Measurements from ENCODE around the gene OR4D9.
A peak's percentile ranks its signal among the peaks of the same experiment; 100 is the strongest.

OR4D9 gene

DNA sequence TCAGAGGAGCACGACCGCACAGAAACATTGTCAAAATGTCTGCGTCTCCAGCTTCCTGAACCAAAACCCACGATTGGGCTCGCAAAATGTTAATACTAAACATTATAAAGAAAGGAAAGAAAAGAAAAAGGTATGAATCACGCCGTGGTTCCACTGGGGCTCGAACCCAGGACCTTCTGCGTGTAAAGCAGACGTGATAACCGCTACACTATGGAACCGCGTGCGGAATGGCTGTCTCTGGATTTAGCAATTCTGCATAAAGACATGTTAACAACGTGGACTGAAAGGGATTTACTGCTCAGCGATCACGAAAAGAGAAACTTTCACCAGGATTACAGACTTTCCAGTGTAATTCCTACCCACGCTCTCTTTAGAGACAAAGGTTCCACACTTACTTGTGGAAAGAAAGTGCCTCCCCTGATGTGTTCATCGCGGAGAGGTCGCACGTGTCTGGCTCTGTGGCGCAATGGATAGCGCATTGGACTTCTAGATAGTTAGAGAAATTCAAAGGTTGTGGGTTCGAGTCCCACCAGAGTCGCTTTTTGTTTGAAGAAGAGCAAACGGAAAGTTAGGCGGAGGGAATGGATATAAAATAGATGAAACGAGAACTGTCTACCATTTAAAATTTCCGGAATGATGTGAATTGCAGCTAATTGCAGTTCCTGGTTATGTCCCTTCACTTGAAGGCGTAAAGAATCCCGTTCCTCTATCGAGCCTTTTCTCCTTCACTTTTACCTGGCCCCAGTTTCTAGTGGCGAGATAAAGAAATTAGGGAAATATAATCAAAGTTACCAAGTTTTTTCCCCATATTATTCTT lies 39.7 kb downstream of the OR4D9 start:
- DNase-seq: peak; percentile 78

DNA sequence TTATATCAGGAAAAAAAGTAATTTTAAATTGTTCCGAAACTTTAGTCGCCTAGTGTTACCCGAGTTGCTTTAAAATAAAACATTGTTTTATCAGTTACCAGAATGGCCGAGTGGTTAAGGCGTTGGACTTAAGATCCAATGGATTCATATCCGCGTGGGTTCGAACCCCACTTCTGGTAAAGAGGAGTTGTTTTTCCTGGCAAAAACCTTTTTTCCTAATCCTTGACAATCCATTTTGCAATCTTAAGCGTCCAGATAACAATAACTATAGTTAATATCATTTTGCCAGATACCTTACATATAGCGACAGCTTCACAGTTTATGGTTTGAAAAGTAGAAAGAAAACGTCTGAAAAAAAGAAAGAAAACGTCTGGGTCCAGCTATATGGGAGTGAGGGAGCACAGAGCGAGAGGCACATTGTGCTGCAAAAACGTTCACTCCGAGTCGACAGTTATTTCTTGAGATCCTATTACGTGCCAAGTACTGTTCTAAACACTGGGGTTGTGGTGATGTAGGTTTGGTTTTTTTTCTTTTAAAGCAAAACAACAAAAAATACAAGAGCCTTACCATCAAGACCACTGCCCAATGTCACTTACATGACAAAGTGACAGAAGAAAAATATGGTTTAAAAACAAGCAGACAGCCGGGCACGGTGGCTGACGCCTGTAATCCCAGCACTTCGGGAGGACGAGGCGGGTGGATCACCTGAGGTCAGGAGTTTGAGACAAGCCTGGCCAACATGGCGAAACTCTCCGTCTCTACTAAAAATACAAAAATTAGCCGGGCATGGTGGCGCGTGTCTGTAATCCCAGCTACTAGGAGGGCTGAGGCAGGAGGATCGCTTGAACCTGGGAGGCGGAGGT lies 40.6 kb downstream of the OR4D9 start:
- no peak for DNase-seq

DNA sequence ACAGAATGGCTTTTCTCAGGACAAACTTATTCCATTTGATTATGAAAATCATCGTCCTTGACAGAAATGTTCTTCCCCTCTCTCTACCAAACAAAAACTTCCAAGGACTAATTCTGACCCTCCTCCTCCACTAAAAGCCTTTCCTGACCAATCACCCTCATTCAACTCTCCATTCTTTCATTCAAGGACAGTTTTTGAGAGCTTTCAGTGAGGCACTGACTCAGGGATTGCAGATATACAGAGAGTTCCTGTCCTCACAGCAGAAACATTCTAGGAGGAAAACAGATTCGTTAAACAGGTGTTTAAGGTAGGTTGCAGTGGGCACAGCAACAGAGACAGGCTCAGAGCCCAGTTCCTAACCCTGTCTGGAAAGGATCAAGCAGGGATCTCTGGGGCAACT lies 41.5 kb downstream of the OR4D9 start:
- no peak for DNase-seq

DNA sequence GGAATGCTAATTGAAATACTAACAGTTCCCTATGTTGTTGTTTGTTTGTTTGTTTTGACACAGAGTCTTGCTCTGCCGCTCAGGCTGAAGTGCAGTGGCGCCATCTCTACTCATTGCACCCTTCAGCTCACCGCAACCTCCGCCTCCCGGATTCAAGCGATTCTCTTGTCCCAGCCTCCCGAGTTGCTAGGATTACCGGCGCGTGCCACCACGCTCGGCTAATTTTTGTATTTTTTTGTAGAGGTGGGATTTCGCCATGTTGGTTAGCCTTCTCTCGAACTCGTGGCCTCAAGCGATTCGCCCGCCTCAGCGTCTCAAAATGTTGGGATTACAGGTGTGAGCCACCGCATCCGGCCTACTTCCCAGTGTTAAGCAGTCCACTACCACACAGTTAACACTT lies 42.0 kb downstream of the OR4D9 start:
- DNase-seq: no peak

DNA sequence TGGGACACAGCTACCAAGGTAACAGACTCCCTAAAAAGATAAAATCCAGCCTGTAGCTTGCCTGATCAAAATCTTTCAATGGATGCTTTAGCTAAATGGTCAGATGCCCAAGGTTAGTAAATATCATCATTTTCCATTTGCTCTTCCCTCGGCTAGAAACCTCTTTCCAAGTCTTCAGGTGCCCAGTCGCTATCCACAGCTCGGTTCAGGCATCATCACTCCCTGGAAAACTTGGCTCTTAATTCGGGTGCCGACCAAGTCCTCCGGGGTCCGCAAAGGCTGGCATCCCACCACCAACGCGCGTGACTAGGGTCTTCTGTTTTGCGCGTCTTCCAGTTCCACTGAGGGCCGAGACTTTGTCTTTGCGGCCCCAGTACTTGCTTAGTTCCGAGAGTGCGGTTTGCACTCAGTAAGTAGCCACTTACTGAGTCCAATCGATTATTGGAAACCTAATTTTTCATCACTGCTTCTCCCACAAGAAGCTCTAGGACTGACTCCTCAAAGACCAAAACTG lies 44.3 kb downstream of the OR4D9 start:
- no peak for DNase-seq

DNA sequence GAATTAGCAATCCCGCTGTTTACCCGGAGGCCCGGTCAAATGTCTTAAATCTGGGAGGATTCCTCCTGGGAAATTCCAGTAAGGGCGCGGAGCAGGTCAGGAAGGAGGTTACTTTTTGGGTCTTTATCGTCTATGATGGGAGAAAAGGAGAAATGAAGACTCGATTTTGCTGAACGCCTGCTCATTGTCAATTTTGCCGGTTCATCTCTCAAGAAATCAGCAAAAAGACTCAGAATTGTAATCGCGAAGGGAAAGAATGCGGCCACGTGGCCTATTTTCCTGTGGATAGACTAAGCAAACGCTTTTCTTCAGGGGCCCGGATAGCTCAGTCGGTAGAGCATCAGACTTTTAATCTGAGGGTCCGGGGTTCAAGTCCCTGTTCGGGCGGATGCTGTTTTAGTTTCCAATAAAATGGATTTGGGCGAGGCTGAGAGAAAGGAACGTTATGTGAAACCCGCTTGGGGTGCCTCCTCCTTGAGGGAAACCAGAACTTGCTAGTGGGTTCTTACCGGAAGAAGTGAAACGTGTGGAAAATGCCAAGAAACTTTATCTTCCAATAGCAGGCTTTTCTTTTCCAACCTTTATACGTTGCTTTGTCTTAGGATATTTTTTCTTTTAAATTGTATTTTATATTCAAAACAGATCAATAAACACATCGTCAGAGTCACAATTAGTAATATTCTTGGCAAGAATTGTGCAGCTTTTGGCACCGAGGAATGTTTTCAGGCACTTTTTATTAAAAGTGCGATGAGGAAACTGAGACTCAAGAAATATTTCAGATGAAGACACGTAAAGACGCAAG lies 45.0 kb downstream of the OR4D9 start:
- DNase-seq: peak; percentile 58

DNA sequence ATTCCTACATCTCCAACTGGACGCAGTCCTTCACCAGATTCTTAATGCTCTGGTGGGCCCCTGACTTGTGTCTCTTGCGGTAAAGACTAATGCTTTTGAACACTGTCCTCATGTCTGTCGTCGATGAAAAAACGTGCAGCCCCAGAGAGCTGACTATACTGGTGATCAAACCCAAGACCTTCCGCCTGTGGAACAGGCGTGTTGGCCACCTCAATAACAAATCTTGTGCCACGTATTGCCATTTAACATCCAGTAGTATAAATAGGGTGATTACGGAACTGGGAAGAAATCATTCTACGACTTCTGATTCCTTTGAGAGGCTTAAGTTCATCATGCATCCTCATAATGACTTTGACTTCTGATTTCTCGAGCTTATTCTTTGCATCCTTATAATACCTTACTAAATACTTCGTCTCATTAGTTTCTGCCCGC lies 45.6 kb downstream of the OR4D9 start:
- DNase-seq: no peak

DNA sequence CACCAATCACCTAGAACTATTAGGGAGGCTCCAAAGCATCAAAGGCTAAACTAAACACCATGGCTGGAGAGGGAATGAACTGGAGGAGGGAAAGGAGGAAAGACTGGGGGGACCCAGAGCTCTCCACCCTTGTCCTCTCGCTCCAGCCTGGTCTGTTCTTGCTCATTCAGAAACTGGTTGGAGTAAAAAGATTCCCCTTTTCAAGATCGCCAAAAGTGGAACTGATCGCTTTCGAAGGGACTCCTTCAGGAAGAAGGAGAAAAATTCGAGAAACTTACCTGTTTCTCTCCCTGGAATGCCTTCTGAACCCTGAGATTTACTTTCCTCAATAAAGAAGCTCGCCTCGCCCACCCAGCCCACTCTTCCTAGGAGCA lies 46.9 kb downstream of the OR4D9 start:
- no peak for DNase-seq

DNA sequence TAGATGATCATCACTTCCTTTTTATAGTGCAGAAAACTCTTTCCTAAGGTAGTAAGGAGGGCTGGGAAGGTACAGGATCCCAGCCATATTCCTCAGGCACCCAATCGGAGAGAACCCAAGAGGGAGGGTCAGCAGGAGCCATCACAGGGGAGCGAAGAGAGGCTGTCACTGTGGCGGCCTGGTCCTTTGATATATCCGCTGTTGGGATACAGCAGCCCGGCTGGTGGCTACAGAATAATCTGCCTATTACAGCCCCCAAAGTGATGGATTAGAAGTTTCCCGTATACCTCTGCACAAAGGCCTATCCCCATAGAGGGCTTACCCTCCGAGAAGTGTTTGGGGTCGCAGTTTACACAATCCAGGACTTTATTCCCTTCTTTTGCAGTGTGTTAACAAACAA lies 48.5 kb downstream of the OR4D9 start:
- DNase-seq: no peak

DNA sequence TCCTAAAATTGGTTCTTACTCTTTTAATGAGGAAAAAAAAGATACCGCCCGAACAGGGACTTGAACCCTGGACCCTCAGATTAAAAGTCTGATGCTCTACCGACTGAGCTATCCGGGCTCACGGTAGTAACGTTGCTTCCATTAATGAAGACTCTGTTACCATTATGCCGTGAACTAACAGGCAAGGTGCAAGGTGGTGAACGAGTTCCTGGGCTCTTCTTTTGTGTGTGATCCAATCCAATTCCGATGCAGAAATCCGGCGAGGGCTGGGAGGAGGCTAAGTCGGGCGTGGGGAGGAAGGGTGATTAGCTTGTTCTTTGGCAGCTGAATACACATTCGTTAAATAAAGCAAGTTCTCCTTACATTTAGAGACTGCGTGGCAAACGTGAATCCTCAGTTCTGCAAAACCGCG lies 49.0 kb downstream of the OR4D9 start:
- DNase-seq: peak; percentile 66

DNA sequence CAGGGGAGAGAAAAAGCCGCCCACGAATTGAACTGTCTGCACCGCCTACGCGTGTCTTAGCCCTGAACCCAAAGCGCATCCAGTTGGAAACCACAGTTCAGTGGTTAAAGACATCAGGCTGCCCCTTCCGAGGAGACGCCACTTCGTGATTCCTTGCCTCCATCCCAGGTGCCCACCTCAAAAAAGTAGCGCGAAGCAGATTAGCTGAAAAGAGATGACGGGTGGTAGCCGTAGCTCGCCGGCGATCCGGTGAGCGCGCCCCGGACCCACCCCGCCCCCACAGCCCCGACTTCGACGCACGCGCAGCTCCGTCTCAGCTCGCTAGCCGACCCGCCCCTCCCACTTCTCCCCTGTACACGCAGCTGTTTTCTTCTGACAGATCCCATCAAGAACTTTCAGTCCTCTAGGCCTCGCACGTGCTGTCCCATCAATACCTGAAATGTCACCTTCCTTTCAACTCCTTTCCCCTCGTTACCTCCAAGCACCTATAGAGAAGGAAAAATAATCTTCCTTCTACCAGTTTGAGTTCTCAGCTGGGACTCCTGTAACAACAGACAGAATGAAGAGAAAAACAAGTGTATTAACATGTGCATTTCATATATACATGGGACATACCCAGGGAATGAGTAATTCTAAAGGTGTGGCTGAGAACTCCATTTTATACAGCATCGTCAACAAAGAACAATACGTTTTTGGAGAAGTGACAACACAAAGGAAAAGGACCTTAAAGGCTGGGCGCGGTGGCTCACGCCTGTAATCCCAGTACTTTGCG lies 49.5 kb downstream of the OR4D9 start:
- peak; percentile 91 for DNase-seq

DNA sequence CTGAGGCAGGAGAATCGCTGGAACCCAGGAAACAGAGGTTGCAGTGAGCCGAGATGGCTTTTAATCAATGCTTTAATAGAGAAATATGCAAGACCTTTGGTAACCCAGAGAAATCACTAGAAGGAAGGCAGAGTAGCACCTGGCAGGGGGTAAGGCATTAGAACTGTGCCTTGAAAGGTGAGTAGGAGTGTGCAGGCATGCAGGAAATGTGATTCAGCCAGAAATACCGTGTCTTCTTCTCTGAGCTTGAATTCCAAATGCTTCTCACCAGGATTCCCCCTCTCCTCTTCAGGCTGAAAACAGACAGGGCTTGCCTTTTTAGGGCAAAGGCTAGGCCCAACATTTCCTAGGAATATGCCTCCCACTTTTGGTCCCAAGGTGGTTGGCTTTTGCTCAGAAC lies 51.0 kb downstream of the OR4D9 start:
- DNase-seq: no peak
